Epithelial cell of prostate (primary cell): ENCODE data around the gene DEPDC5.

Source experiments
- DNase-seq: peaks from one replicate; pipeline ENCODE4 v3.0.0-alpha.2; 2011; ENCODE audit warnings: low read depth, low spot score
- H3K27ac ChIP-seq: fragments of 450-650 bp; 2 replicates; pipeline ENCODE4 v1.5.1; 2017; ENCODE audit warnings: mild to moderate bottlenecking

Gene DEPDC5

DNA sequence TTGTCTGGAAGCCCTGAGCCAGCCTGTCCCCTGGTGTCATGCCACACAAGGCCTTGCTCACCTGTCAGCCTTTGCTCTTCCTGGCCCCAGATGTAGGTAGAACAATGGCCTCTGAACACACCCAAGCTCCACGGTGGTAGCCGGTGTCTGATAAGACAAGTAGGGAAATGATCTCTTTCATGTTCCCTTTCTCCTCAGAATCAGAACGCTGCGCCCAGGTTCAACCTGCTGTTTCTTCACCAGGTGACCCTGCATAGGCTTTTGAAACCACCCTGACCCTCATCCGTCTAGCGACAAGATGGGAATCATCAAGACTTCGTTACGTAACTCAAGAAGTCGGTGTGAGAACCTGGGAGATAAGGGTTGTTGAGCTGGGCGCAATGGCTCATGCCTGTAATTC, 161.8 kb downstream of the DEPDC5 start:
- no peak for DNase-seq
- H3K27ac ChIP-seq, result no peak overlapping the region

DNA sequence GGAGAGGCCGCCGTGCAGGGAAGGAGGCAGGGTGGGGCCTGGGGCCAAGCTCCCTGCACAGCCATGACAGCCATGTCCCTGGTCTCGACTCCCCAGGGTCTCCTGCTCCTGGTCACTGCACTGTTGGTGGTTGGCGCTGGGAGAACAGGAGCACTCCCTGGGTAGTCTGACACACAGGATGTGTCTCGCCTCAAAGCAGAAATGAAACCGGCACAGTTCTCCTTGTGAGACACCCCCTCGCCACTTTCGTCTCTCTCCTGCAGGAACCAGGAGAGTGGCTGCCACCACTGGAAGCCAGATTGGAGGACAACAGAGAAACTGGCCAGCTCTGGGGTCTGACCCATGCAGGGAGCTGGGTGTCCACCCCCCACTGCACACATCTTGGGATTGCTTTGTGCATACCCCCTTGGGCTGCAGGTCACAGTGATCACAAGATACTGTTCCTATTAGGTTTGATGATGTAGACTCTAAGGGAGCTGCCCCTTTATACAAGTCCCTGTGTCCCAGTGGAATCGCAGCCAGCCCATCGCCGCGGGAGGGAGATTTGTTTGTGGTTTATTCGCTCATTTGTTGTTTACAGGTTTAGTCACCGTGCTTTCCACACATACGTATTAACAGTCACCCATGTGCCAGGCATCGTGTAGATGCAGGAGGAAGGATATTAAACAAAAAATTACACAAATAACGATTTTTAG, 163.6 kb downstream of the DEPDC5 start:
- no peak for DNase-seq
- no peak overlapping the region for H3K27ac ChIP-seq

- no peak overlapping the region for H3K27ac ChIP-seq
- no peak for DNase-seq
Observed at GRCh38 chr22:31919730-31920129, 165.9 kb downstream of the DEPDC5 start.

DNA sequence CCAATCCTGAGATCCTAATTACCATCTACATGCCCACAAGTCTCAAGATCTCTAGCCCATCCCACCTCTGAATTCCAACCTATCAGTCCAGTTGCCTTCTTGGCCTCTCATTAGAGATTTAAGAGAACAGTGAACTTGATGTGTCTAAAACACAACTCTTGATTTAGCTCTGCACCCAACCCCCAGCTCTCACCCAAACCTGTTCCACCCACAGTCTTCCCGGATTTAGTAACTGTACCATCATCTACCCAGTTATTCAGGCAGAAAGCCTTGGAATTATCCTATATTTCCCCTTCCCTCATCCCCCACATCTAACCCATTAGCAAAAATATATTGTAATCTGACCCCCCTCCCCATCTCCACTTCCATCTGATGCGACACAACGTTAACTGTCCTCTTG, 166.5 kb downstream of the DEPDC5 start:
- H3K27ac ChIP-seq, result no peak overlapping the region
- no peak for DNase-seq

DNA sequence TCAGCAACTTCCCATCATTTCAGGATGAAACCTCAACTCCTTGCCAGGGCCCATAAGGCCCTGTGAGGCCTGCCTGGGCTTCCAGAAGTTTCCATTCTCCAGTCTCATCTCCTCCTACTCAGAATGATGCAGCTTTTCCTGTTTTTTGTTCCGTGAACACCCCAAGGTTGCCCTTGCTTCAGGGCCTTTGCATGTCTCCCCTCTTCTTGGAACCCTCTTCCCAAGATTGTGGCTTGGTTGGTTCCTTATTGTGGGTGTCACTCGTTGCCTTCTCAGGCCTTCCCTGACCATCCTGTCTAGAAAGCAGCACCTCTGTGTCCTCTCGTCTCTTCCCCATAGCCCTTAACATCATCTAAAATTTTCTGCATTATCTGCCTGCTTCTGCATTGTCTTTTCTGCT, 167.3 kb downstream of the DEPDC5 start:
- no peak for DNase-seq
- H3K27ac ChIP-seq, result no peak overlapping the region

- no peak for DNase-seq
- H3K27ac ChIP-seq, result no peak overlapping the region
Observed at GRCh38 chr22:31922534-31922933, 168.7 kb downstream of the DEPDC5 start.

DNA sequence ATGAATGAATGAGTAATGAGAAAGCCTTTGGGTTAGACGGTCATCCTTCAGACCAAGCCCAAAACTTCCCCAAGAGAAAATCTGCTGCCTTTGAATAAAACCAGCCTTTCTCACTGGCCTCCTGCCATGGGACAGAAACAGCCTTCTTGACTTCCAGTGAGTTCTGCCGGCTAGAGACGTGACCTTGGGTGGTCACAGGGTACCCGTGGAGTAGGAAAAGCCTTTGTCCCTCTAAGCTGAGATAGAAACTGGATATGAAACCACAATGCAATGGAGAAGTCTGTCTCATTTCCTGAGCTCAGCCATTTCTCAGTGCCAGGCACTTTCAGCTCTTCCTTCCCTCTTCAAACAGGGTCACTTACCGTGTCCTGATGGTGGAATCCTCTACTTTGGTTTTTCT, 169.3 kb downstream of the DEPDC5 start:
- DNase-seq, result no peak
- no peak overlapping the region for H3K27ac ChIP-seq

- no peak for DNase-seq
- H3K27ac ChIP-seq, result no peak overlapping the region
Observed at GRCh38 chr22:31923747-31924146, 169.9 kb downstream of the DEPDC5 start.

GRCh38 chr22:31925056-31925455, 171.2 kb downstream of the DEPDC5 start:
- no peak overlapping the region for H3K27ac ChIP-seq
- DNase-seq, result no peak

- DNase-seq, result no peak
- no peak overlapping the region for H3K27ac ChIP-seq
Observed at GRCh38 chr22:31926024-31926423, 172.2 kb downstream of the DEPDC5 start.

GRCh38 chr22:31926969-31927368, 173.2 kb downstream of the DEPDC5 start:
- H3K27ac ChIP-seq, result no peak overlapping the region
- no peak for DNase-seq

DNA sequence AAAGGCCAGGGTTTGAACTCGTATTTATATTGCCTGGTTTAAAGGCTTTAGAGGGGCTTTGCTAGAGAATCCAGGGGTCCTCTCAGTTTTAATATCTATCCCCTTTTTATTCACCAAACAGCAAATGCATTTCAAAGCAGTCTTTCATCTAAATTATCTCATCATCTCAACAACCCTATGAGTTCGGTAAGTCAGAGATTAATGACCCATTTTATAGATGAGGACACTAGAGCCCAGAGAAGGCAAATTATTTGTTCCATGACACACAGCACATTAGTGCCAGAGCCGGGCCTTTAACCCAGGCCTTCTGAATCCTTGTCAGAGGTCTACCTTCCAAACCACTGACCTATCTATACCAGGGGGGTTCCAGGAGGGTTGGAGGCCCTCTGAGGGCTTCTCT, 173.7 kb downstream of the DEPDC5 start:
- H3K27ac ChIP-seq, result no peak overlapping the region
- DNase-seq, result no peak

DNA sequence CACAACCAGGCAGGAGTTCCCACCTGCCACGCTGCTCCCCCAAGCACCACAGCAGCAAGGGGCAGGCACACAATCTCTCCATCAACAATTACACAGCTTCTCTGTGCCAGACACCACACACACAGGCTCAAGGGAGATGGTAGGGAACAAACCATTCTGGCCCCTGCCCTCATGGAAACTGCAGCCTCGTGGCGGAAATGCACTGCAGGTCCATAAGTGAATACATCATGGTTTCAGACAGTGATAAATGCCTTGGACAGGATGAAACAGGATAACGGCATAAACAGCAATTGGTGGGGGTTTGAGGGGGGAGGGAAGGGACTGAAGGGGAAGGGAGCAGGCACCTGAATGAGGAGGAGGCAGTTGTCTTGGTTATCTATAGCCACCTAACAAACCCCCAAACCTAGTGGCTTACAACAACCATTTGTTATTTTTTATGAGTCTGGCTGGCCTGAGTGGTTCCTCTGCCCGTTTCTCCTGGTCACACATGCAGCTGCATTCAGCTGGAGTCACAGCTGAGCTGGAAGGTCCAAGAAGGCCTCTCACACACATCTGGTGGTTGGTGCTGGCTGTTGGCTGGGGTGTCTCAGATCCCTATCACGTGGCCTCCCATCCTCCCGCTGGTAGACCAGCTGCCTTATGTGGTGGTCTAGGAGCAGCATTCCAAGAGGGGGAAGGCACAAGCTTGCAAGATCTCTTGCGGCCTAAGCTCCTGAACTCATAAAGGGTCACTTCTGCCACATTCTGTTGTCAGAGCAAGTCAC, 175.5 kb downstream of the DEPDC5 start:
- no peak for DNase-seq

DNA sequence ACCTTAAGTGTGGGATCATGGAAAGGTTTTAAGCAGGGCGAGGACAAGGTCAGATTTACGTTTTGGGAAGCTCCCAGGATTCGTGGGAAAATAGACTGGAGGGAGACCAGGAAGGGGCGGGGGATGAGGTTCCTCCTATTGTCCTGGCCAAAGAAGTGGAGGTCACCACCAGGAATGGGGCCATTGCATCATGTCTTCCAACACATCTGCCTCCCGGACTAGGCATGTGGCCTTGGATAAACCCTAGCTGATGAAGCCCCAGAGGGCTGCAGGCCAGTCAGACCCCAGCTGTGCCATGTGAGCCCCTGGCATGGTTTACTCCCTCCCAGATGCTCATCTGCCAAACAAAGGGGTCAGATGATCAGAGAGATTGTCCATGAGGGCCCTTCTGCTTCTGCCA, 179.0 kb downstream of the DEPDC5 start:
- no peak overlapping the region for H3K27ac ChIP-seq
- no peak for DNase-seq

More for the DNA sequence above, 175.5 kb downstream of the DEPDC5 start:
- no peak overlapping the region for H3K27ac ChIP-seq

- H3K27ac ChIP-seq, result no peak overlapping the region
- no peak for DNase-seq
Observed at GRCh38 chr22:31933406-31933805, 179.6 kb downstream of the DEPDC5 start.

GRCh38 chr22:31933816-31934482, 180.1 kb downstream of the DEPDC5 start:
- no peak for DNase-seq

GRCh38 chr22:31935961-31936635, 182.3 kb downstream of the DEPDC5 start:
- H3K27ac ChIP-seq, result no peak overlapping the region
- DNase-seq, result no peak

More at GRCh38 chr22:31933816-31934482, 180.1 kb downstream of the DEPDC5 start:
- no peak overlapping the region for H3K27ac ChIP-seq

GRCh38 chr22:31937341-31937740, 183.5 kb downstream of the DEPDC5 start:
- DNase-seq, result no peak
- H3K27ac ChIP-seq, result no peak overlapping the region

DNA sequence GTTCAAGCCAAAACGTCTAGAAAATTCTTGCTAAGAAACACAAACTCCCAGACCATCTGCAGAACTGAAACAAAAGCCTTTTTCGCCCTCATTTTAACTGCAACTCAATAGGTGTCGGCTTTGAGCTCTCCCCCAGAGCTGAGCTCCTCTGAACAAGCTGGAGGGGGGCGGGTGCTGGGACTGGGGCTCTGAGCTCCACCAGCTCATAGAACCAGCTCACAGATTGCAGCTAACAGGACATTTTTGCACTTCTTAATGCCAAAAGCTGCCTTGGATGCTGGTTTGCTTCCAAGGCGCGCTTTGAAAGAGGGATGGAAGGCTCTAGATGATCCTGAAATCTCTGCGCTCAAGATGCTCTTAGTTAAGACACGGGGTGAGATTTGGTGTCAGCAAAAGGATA, 184.5 kb downstream of the DEPDC5 start:
- no peak for DNase-seq
- H3K27ac ChIP-seq, result no peak overlapping the region

GRCh38 chr22:31940506-31940905, 186.7 kb downstream of the DEPDC5 start:
- no peak for DNase-seq
- H3K27ac ChIP-seq, result no peak overlapping the region

GRCh38 chr22:31942091-31942490, 188.3 kb downstream of the DEPDC5 start:
- H3K27ac ChIP-seq, result no peak overlapping the region
- no peak for DNase-seq
